ENCODE measurements around the gene KIAA1549.
"Not testable (repeated sequence)": the region's sequence is repeated elsewhere in the genome, so short reads cannot be mapped to it uniquely, and the experiment has no call there.

The KIAA1549 gene

DNA sequence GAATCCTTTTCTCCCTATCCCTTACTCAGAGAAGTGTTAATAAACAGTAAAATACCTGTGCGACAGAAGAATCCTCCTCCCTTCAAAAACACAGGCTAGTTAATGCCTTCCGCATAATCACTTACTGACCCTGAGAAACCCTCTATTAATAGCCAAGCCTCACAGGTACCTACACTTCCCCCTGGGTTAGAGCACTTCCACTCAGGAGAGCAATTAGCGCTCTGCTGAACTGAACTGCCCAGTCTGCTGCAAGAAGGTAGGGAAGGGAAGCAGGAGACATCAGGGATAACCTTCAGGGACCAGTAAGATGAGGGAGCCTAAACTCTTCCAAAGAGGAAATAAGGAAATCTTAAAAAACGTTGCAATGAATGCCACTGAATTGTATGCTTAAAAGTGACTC lies 39.6 kb downstream of the KIAA1549 start:
- no peak for DNase-seq

DNA sequence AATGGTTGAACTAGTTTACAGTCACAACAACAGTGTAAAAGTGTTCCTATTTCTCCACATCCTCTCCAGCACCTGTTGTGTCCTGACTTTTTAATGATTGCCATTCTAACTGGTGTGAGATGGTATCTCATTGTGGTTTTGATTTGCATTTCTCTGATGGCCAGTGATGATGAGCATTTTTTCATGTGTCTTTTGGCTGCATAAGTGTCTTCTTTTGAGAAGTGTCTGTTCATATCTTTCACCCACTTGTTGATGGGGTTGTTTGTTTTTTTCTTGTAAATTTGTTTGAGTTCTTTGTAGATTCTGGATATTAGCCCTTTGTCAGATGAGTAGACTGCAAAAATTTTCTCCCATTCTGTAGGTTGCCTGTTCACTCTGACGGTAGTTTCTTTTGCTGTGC lies 40.6 kb downstream of the KIAA1549 start:
- DNase-seq, result not testable (repeated sequence)

DNA sequence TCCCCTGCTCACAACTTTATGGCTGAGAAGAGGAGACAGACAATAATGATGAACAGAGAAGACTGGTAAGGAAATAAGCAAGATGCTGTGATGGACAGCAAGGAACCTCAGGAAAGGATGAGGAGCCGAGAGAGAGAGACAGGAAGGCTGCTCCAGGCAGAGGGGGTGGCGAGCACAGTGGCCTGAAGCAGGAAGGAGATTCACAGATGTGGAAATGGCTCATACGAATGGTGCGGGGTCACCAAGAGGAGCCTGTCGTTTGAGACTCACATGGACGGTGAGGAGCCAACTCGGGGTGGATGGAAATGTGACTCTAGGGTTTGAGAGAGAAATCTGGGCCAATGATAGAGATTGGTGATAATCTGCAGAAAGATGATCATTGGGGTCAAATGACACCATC lies 43.7 kb downstream of the KIAA1549 start:
- no peak for DNase-seq

DNA sequence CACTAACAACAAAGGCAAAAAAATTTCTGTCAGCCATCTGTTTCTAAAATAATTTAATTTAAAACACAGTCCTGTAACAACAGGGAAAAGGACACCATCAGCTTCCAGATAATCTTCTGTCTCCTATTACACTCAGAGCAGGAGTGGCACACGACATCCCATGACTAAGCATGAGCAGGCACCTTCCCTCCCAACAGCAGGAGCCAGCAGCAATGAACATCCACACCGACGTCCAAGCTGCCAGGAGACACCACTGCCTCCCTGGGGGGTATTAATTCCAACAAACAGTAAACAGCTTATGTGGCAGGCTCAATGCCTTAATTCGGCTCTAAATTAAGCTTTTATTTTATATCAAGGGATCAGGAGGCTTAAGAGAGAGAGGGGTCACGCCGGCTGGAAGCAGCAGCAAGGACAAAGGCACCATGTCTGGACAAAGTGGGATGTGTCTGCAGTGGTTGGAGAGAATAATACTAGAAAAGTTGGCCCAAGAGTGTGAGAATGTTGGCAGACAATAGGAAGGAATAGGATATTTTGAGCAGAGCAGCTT lies 45.7 kb downstream of the KIAA1549 start:
- DNase-seq, result peak; percentile 51

DNA sequence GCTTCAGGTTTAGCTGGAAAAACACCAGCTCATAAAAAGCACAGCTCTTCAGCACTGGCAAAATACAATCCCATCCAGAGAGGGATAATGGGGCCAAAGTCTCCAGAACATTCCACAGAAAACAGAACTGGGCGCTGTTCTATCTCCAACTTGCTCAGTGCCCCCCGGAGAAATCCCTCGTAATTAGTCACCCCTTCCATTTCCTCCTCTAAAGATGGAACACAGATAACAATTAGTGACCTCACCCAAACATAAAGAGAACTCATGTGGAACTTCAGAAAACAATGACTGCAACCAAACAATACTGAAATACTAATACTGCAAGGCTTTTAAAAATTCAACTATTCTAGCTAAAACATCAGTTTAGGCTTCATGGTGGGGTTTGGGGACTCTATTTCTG lies 46.3 kb downstream of the KIAA1549 start:
- DNase-seq, result no peak

DNA sequence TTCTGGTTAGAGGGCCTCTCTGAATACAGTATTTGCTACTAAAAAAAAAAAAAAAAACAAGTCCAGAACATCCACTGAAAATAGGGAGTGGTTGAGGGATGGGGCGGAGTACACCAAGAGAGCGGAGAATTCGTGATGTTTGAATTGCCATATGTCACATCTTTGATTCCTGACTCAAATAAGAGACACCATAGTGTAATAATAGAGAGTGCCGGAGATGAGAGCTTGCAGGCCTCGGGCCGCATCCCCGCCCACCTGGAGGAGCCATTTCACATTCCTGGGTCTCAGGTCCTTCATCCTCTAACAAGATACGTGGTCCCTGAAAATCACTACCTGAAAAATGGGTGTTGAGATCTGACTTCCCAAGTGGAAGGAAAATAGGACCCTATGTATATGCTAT lies 46.8 kb downstream of the KIAA1549 start:
- DNase-seq, result no peak

DNA sequence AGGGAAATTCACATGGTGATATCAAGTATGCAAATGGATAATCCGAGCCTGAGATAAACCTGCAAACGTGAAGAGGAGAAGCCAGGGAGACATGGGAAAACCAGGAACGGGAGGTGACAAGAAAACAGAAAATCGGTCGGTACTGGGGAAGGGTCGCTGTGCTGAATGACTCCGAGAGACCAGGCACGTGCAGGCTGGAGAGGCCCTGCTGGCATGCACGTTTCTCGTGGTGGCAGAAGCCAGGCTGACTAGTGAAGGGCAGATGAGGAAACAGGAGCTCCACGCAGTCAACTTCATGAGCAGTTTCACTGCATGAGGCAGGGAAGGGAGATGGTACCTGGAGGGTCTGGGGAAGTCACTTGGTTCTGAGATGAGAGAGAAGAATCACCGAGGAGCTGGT lies 48.3 kb downstream of the KIAA1549 start:
- DNase-seq, result no peak

DNA sequence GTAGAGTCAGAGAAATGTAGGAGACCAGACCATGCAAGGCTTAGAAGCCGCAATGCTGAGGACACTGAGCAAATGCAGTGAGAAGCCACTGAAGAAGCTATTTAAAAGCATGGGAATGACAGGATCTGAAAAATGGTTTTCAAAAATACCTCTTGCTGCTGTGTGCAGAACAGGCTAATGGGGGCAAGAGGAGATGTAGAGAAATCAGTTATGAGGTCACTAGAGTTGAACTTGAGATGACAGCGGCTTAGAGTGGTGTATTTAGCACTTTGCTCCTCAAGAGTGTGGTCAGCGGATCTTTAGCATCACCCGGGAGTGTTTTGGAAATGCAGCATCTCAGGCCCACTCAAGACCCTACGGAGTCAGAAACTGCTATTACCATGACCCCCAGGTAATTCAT lies 48.8 kb downstream of the KIAA1549 start:
- DNase-seq, result no peak

DNA sequence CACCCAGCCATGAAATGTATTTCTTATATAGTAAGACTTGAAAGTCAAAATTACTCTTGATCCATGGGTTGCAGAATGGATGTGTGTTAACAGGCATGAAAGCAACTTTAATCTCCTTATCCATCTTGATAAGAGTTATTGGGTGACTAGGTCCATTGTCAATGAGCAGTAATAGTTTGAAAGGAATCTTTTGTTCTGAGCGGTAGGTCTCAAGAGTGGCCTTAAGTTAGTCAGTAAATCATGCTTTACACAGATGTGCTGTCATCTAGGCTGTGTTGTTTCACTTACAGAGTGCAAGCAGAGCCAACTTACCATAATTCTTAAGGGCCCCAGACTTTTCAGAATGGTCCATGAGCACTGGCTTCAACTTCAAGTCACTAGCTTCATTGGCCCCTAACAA lies 51.2 kb downstream of the KIAA1549 start:
- DNase-seq, result no peak

DNA sequence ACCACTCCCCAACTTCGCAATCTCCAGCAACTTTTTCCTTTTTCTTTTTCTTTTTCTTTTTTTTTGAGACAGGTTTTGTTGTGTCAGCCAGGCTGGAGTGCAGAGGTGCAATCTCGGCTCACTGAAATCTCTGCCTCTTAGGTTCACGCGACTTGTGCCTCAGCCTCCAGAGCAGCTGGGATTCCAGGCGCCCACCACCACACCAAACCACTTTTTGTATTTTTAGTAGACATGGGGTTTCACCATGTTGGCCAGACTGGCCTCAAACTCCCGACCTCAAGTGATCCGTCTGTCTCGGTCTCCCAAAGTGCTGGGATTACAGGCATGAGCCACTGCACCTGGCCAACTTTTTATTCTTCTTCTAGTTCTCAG lies 55.0 kb downstream of the KIAA1549 start:
- no peak for DNase-seq

DNA sequence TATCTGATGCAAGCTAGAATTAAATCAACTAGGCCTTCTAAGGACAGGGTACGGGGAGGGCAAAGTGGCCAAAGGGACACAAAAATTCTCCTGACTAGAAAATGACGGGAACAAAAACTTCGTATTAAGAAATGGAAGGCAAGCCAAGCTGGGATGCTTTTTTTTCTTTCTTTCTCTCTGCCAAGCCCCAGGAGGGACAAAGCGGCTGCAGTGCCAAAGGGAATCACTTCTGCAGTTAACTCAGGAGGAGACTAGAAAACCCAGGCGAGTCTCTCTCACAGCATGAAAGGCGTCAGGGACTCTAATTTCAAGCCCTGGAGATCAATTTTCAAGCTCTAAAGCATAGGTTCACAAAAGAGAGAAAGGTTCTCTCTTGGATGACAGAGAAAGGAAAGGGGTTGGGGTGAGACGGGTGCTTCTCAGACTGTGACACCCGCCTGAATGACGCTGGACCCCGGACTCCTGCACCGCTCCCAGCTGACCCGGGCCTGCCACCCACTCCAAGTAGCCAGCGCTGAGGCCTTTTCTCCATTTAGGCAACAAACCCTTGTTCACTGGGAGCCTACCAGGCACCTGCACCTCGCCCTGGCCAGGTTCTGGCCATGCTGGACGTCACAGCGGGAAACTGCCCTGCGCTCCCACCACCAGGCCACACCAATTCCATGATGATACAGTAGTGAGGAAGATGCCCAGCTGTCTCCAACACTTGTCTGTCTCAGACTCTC lies 56.5 kb downstream of the KIAA1549 start:
- no peak for DNase-seq

DNA sequence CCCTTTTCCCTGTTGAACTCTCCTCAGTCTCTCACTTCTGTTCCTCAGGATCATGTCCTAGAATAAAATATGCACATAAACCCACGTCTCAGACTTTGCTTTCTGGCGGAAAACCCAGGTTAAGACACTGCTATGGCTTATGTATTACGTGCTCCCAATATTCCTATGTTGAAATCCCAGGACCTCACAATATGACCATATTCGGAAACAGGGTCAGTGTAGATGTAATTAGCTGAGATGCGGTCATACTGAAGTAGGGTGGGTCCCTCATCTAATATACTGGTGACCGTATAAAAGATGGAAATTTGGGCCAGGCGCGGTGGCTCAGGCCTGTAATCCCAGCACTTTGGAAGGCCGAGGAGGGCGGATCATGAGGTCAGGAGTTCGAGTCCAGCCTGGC lies 59.9 kb downstream of the KIAA1549 start:
- DNase-seq, result no peak

DNA sequence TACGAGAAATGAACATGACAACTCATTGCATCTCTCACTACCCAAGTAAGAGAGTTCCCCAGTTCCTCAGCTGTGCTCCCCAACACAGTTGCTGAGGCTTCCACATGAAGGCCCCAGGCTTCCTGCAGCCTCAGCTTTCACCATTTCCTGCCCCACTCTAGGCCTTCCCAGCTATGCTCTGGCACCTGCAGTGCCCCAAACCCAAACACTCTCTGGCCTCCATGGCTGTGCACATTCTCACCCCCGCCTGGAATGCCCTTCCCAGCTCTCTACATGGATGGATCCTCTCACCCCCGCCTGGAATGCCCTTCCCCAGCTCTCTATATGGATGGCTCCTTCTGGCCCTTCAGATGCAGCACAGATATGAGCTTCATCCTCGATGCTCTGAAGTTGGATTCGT lies 61.3 kb downstream of the KIAA1549 start:
- DNase-seq, result no peak

DNA sequence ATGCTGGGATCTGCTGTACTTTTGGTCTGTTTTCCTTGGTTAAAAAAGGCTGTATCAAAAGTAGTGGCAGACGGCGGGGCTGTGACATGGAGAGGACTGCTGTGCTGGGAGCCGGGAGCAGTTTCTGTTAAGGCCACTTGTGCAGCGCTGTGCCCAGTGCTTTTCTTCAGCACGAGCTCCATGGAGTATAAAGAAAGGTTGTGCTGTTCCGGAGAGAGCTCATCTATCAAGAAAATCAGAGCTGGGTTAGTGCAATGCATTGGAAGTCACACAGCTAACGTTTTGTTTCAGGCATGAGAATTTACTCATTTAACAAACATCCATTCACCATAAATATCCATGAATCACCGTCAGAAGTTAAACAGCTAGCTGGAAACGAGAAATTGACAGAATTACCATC lies 62.0 kb downstream of the KIAA1549 start:
- no peak for DNase-seq

DNA sequence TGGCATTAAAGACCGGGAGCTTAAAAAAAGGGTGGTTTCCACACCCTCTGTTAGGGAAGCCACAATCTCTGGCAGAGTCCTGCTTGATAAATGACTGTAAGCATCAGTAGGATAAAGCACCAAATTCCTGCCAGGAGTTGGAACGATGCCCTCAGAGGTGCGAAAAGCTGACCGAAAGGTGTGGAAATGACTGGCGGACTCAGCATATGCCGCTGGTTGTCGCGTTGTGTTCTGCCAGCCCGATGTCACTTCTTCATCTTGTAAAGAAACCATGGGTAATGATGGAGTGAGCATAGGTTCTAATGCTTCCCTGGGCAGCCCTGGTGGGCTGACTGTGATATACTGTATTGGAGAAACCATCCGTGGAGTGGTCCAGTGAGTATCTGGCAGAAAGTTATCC lies 62.4 kb downstream of the KIAA1549 start:
- no peak for DNase-seq

DNA sequence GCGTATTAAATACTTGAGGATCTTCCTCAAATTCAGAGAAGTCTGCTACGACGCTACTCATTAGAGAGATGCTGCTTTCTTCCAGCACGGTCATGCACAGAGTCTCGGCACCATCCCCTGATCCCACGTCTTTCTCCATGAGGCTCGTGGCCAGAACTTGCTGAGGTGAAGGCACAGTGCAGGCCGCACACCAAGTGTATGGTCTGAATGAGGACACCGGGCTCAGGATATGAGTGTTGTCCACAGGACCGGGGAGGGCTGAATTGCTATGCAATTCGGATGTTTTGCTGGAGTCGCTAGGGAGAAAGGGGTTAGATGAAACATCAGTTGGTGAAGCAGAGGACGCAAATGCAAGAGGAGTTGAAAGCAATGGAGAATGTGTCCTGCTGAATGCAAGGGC lies 63.0 kb downstream of the KIAA1549 start:
- DNase-seq, result no peak

DNA sequence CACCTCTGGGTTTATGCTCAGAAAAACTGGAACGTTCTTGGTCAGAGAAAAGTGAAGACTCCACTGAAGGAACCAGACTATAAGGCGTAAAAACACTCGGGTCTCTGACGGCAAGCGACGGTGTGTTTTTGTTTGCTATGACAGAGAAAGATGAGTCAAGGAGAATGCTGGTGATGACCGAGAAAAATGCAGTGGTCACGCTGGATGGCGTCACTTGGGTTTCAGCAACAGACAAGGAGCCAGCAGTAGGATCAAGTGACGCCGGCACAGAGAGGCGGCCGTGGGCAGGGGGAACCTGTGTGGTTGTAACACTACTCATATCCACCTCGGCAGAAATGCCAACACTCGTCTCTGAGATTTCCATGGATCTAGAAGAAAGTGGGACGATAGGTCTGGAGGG lies 63.4 kb downstream of the KIAA1549 start:
- DNase-seq, result no peak

DNA sequence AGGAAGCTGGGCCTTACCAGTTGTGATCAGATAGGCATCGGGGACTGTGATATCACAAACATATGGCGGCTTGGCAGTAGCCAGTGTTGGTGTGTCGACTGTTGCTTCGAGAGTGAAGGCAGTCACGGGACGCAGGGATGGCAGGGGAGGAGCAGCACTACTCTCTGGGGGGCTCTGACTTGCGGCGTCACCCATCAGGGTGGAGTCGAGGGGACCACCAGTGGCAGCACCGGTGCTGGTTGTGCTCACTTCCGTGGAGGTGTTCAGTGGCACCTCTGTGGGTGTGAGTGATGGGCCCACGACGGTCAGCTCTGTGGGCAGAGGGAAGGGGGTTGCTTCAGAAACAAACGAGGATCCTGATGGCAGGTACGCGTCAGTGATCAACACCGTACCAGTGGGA lies 64.5 kb downstream of the KIAA1549 start:
- DNase-seq, result no peak

DNA sequence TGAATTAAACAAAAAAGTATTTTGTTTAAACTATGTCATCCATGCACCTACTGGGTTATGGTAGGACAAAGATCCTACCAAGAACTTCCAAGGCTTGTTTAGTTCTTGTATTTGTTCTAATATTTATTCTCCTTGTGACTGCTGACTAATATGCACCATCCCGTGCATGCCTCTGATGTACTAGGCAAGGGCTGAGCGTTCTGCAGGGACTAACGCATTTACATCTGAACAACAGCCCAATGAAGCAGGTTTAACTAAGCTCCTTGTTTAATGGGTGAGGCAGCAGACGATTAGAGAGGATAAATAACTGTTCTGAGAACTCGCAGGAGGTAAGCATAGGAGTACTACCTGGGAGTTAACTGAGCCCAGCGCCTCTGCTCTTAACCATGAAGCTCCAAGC lies 64.9 kb downstream of the KIAA1549 start:
- no peak for DNase-seq

DNA sequence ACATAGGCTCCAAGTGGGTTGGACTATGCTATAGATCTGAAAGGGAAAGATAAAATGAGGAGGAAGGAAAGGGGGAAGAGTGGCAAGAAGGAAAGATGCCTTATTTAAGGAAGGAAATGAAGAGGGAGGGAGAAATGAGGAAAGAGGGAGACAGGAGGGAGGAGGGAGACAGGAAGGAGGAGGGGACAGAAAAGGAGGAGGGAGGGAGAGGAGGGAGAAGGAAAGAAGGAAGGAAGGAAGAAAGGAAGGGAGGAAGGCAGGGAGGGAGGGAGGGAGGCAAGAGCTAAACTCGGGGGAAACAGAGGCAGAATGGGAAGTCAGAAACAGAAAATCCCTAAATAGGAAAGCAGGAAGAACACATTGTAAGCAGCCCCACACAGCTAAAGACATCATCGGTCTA lies 67.4 kb downstream of the KIAA1549 start:
- DNase-seq, result no peak

DNA sequence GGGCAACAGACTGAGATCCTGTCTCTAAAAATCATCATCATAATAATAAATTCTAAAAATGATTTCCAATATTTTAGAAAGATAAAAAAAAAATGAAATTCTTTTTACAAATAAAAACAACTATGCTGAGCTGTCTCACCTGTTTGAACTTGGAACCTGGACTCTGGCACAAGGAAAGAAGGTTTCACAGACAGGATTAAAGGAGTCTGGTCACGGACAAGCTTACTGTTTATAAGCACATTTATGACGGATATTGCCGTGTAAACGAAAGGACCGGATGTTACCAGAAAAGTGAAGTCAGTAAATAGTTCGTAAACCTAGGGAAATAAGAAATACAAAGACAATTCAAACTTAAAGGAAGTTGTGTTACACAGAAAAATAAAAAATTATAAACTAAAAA lies 70.2 kb downstream of the KIAA1549 start:
- DNase-seq, result no peak

DNA sequence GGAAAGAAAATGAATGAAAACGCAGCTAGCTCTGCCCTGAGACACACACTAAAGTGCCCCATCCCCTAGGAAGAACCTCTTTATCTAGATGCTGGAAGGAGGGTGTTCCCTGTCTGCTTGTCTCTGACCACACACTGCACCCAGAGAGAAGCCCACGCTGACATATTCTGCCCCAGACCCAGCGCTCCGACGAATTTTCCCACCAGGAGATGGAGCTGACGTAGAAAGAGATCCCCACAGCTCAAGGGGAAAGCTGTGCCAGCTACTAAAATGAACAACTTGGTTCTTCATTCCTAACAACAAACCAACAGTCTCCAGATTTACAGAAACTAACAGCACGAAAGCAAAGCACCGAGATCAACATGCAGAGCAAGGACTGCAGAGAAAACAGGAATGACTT lies 73.3 kb downstream of the KIAA1549 start:
- no peak for DNase-seq

DNA sequence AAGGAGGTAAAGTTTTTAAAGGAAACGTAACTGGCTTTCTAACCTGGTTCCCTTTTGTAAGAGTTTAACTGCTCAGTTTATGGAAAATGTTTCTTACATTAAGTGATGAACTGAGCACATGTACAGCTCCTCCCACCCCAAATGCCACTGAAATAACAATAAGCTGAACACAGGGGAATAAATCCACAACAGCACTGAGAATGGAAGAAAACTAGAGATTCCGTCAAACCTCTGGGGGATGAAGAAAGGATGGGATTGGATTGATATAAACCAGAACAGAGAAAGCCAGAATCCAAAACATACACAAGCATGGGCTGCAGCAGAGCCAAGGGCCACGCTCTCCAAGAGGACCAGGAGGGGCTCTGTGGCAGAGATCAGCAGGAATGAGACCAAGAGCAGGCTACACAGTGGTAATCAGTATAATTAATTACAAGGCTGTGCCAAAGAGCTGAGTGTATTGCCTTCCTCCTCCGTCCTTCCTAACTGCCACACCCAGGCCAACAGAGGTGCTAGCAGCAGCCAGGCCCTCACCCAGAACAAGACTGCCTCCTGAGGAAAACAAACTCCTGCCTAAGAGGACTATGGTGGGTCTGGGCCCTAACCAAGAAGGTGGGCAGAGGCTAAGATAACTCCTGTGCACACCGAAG lies 73.9 kb downstream of the KIAA1549 start:
- no peak for DNase-seq

DNA sequence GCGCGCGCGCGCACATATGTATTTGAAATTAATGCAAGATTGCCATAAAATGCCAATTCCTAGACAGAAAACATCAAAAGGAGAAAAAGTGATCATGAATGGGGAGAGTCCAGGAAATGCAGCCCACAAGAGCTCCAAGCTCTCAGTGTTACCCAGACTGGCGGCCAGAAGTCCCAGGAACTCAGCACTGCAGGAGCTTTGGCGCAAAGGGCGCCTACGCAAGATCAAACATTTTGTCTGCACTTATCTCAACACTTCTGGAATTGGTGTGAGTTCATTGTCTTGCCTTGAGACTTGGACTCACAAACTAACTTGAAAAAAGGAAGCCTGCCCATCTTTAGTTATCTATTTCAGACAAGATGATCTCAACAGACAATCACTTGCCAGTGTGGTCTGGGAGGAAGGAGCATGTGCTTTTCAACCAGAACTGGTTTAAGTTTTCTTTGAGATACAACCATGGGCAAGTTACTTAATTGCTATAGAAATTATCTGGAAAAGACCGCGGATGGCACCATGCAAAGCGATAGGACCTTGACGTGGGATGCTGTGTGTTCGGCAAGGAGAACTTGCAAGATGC lies 77.2 kb downstream of the KIAA1549 start:
- no peak for DNase-seq
